ENCODE data around the gene PHF2.
"Not testable (repeated sequence)": the region's sequence is repeated elsewhere in the genome, so short reads cannot be mapped to it uniquely, and the experiment has no call there.

Gene PHF2

GRCh38 chr9:93669116-93669957 lies 93.0 kb downstream of the PHF2 start:
- DNase-seq = no peak

DNA sequence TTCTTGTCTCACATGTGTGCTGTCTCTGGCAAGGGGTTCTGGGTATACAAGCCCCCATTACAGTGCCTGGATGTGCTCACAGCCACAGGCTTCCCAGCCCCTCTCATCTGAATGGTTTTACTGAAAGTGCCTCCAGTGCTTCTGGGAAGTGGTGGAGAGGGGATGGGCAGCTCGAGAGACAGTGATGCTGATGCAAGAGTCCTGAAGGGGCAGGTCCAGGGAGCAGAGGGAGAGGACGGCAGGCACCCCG lies 93.5 kb downstream of the PHF2 start:
- DNase-seq = no peak

- no peak for DNase-seq
Measured at GRCh38 chr9:93670208-93671019, 94.0 kb downstream of the PHF2 start.

- no peak for DNase-seq
Measured at GRCh38 chr9:93671020-93671338, 94.6 kb downstream of the PHF2 start.

GRCh38 chr9:93672330-93673020 lies 96.1 kb downstream of the PHF2 start:
- DNase-seq = not testable (repeated sequence)

DNA sequence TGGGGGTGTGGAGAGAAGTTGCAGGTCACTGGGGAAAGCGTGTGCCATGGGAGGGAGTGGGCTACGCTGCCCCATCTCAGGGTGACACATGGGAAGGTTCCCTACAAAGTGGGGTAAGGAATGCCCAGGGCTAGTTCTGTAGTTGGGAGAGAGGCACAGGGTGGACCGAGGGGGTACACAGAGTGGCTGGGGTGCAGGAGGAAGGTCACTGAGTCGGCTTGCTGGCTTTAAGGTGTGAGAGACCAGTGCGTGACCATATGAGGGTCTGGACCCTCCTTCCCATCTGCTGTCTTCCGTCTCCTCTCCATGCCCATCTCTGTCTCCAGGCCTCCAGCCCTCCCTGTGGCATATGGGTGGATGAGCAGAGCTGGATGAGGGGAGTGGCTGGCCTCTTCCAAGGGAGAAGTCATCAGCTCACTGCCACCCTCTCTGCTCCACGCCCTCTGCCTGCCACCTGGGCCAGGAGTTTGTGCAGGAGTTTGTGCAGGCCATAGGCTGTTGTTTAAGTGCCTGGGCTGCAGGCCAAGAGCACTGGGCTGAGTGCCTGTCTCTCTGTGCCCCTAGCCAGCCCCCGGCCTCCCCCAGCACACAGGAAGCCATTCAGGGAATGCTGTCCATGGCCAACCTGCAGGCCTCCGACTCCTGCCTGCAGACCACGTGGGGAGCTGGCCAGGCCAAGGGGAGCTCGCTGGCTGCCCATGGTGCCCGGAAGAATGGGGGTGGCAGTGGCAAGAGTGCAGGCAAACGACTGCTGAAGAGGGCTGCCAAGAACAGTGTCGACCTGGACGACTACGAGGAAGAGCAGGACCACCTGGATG lies 96.8 kb downstream of the PHF2 start:
- no peak for DNase-seq

GRCh38 chr9:93673839-93674334 lies 97.5 kb downstream of the PHF2 start:
- DNase-seq = no peak

GRCh38 chr9:93674580-93675335 lies 98.4 kb downstream of the PHF2 start:
- DNase-seq = no peak

DNA sequence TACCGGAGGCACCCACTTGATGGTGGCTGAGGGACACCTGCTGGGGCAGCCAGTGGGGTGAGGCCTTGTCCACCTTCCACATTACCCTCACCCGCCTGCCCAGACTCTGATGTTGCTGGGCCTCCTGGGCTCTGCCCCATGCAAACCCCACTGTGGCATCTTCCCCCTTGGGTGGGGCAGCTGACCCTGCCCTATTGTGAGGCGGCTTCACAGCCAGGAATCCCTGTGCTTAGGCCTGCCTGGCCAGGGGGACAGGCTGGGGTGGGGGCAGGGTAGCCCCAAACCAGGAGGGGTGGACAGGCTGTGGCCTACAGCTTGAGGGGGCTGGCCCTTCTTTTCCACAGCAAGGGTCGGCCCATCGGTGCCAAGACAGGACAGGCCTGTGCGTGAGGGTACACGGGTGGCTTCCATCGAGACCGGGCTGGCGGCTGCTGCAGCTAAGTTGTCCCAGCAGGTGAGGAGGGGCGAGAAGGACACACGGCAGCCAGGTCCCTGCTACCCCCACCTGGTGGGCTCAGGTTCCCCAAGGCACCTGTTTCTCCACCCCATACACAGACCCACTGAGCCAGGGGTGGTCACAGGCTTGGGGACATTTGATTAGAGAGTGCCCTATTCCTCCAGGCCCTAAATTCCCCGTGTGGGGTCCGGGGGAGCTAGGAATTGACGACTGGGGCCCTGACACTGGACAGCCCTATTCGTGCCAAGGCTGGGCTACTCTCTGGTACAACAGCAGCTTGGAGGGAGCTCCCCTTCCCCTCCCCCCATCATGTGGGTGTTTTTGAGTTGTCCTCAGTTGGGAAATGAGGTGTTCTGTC lies 99.2 kb downstream of the PHF2 start:
- DNase-seq = no peak

GRCh38 chr9:93676310-93677047 lies 100.1 kb downstream of the PHF2 start:
- DNase-seq = no peak

GRCh38 chr9:93677048-93677571 lies 100.7 kb downstream of the PHF2 start:
- DNase-seq = no peak

GRCh38 chr9:93677641-93678136 lies 101.3 kb downstream of the PHF2 start:
- no peak for DNase-seq

DNA sequence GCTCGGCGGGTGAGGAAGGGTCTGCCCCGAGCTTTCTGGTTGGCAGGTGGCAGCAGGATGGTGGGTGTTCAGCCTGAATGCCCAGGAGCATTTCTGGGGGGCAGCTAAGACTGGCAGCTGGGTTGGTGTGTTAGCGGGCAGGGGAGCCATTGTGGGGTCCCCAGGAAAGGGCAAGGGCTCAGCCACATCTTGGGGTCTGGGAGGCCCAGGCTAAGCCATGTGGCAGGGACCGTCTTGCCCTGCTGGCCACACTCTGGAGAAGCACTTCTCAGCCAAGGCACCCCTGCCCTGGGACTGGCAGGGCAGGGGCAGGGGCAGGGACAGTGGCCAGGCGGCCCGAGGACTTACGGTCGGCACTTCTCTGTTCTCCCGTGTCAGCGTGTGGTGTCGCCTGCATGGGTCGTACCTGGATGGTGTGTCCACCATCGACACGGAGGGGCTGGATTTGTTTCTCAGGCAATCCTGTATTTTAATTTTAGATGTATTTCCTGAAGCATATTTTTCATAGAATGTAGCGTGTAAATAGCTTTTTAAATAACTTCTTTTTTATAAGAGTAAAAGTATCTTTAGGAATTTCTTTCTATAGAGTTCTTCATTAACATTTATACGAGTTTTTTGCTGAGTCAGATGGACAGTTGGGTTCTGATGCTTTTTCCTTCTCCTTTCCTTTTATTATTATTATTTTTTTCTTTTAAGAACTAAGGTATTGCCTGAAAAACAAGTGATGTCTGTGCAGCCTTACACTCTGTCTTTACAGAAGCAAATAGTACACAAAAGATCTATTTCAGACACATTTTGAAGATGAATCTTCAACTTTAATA lies 102.0 kb downstream of the PHF2 start:
- DNase-seq = no peak

- DNase-seq = no peak
Measured at GRCh38 chr9:93679536-93680442, 103.4 kb downstream of the PHF2 start.

DNA sequence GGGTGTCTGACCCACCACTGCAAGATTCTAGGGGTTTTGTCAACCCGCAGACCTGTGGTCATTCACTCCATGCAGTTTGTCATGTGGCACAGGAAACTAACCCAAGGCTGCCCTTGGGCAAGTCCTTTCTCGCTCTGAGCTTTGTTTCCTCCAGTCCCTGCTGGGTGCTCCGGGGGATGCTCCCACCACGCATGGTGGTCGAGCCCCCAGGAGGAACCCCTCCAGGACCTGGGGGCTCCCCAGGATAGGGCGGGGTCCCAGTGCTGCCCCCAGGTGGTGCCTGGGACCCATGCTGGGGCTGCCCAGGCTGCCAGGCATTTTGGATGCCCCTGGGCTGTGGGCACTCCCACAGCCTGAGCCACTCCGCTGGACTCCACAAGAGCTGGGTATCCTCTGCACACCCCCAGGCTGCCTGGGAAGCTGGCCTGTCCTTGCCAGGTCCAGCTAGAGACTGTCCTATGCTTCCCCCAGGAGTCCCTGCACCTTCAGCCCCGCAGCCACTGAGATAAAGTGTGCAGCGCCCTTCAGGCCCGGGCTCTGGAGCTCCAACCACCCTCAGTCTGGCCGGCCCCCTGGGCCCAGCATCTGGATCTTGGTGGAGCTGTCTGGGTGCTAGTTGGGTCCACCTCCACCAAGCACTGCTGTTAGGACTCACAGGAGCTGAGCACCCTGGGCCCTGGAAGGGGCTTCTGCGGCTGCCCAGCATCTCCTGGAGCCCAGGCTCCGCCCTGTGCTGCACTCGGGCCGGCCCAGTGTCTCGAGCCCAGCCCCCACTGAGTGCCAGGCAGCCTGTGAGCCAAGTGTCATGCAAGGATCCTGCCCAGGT lies 104.3 kb downstream of the PHF2 start:
- no peak for DNase-seq

DNA sequence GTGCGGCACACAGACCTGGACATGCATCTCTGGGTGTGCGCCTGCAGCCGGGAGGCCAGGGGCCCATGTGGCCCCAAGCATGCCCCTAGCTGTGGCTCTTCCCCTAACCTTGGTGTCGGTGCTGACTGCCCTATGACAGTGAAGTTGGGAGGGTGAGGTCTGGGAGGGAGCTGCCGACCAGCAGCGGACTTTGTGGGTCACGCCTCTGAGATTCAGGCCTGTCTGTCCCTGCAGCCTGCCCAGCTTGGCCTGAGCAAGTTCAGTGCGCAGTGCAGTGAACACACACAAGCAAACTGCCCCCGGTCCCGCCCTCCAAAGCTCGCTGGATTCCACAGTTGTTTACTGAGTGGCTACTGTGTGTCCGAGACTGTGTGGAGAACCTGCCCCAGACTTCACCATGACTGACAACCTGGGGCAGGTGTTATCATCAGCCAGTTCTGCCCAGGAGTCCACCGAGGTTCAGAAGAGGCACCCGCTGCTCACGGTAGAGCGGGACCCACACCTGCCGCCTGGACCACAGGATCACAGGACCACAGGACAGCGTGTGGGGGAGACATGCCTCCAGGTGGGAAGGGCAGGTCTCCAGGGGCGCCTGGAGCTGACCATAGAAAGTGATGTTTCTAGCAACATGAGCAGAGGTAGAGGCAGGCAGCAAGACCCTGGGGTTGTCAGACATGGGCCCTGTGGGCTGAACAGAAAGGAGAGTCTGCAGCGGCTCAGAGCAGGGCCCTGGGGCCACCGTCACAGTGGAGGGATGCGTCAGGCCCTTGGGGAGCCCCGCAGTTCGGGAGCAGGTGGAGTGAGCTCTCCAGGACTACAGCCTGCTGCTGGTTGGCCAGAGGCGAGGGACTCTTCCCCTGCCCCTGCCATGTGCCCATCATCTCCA lies 105.1 kb downstream of the PHF2 start:
- DNase-seq = no peak

Measured in CD4-positive, alpha-beta T cell treated with Interleukin-4 for 4 hours (primary cell).